Panc1 (cell line): ENCODE data around the gene PDE1A.

Experiments used
- POLR2AphosphoS5 ChIP-seq: IDR thresholded peaks from 2 replicates; pipeline ENCODE4 v1.6.1; 2012; ENCODE audit warnings: mild to moderate bottlenecking, low read depth, low read length, moderate library complexity
- SIN3A ChIP-seq: IDR thresholded peaks from 2 replicates; pipeline ENCODE4 v1.6.1; 2012; ENCODE audit warnings: low read depth, mild to moderate bottlenecking, low read length, moderate library complexity, borderline replicate concordance; ENCODE audit not compliant: insufficient read depth
- TCF7L2 ChIP-seq: IDR thresholded peaks from 2 replicates; pipeline ENCODE4 v1.6.1; 2011; ENCODE audit warnings: mild to moderate bottlenecking, low read depth, low read length, inconsistent platforms
- TF ChIP-seq, protein P1 (sequence below): fragments of 450-650 bp; IDR thresholded peaks from 2 replicates; pipeline ENCODE4 v1.5.1; 2017; ENCODE audit warnings: mild to moderate bottlenecking
- TF ChIP-seq, protein P2 (sequence below), 2 experiments: IDR thresholded peaks; 2 replicates each; pipeline ENCODE4 v1.6.1; 2011 to 2012; ENCODE audit warnings: low read depth in 2 of 2, control low read depth in 1 of 2, low read length in 1 of 2, mild to moderate bottlenecking in 1 of 2, moderate library complexity in 1 of 2; ENCODE audit not compliant: insufficient read depth in 1 of 2

DNA sequence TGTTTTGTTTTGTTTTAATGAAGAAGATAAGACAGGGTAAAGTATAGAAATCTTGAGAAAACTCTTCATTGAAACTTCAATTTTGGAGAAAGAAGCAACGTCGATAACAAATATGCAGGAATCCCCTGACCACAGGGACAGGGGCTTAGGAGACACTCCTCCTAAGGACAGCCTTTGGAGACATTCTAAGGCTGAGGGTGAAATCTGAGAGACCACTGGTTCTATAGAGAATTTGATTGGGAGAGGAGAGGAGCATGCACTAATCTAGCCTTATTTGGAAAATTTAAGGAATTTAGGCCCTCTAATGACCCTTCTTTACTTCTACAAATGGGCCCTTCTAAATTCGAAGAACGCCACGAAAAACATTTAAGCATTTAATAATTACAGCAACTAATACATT is 233.5 kb downstream of the PDE1A start:
- TF ChIP-seq, protein P1, sequence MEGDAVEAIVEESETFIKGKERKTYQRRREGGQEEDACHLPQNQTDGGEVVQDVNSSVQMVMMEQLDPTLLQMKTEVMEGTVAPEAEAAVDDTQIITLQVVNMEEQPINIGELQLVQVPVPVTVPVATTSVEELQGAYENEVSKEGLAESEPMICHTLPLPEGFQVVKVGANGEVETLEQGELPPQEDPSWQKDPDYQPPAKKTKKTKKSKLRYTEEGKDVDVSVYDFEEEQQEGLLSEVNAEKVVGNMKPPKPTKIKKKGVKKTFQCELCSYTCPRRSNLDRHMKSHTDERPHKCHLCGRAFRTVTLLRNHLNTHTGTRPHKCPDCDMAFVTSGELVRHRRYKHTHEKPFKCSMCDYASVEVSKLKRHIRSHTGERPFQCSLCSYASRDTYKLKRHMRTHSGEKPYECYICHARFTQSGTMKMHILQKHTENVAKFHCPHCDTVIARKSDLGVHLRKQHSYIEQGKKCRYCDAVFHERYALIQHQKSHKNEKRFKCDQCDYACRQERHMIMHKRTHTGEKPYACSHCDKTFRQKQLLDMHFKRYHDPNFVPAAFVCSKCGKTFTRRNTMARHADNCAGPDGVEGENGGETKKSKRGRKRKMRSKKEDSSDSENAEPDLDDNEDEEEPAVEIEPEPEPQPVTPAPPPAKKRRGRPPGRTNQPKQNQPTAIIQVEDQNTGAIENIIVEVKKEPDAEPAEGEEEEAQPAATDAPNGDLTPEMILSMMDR = no peak
- TF ChIP-seq, protein P2, sequence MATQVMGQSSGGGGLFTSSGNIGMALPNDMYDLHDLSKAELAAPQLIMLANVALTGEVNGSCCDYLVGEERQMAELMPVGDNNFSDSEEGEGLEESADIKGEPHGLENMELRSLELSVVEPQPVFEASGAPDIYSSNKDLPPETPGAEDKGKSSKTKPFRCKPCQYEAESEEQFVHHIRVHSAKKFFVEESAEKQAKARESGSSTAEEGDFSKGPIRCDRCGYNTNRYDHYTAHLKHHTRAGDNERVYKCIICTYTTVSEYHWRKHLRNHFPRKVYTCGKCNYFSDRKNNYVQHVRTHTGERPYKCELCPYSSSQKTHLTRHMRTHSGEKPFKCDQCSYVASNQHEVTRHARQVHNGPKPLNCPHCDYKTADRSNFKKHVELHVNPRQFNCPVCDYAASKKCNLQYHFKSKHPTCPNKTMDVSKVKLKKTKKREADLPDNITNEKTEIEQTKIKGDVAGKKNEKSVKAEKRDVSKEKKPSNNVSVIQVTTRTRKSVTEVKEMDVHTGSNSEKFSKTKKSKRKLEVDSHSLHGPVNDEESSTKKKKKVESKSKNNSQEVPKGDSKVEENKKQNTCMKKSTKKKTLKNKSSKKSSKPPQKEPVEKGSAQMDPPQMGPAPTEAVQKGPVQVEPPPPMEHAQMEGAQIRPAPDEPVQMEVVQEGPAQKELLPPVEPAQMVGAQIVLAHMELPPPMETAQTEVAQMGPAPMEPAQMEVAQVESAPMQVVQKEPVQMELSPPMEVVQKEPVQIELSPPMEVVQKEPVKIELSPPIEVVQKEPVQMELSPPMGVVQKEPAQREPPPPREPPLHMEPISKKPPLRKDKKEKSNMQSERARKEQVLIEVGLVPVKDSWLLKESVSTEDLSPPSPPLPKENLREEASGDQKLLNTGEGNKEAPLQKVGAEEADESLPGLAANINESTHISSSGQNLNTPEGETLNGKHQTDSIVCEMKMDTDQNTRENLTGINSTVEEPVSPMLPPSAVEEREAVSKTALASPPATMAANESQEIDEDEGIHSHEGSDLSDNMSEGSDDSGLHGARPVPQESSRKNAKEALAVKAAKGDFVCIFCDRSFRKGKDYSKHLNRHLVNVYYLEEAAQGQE (IDR thresholded peaks at IDR 0.05; ENCODE audit: insufficient read depth in 1 of 2, low read depth in 2 of 2, low read length in 1 of 2) = no peak
- no peak for TF ChIP-seq POLR2AphosphoS5
- TF ChIP-seq SIN3A = no peak
- no peak for TF ChIP-seq TCF7L2
